ENCODE results near the gene C12orf76.

Gene C12orf76

GRCh38 chr12:109995361-109995685 lies 53.0 kb downstream of the C12orf76 start:
- TF ChIP-seq CTCF (conservative IDR thresholded peaks at IDR 0.05) (no peak), ZFX (IDR thresholded peaks at IDR 0.05) (no peak)
- H3K27ac ChIP-seq = peak overlapping the region; percentile 76

GRCh38 chr12:109994401-109995175 lies 53.7 kb downstream of the C12orf76 start:
- no peak overlapping the region for H3K27ac ChIP-seq
- TF ChIP-seq CTCF (conservative IDR thresholded peaks at IDR 0.05) (no peak), ZFX (IDR thresholded peaks at IDR 0.05) (no peak)

- no peak overlapping the region for H3K27ac ChIP-seq
- TF ChIP-seq ZFX (IDR thresholded peaks at IDR 0.05) (no peak), CTCF (conservative IDR thresholded peaks at IDR 0.05) (no peak)
Observed at GRCh38 chr12:109993091-109993490, 55.2 kb downstream of the C12orf76 start.

DNA sequence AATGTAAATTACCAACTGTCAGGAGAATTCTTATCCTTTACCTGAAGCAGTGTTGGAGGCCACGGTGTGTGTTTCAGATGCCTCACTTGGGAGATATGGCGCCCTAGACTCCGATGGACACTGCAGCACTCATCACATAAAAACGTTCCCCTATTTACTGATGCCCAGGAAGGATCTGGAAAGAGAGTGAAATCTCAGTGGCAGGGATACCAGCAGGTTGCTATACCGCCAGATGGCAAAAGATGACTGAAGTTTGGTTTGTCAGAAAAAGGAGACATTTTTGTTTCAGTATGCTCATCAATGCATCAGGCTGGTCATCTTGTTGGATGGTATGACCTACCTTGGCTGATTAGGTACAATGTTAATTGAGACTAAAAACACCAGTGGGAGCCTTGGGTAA lies 56.7 kb downstream of the C12orf76 start:
- no peak for TF ChIP-seq ZFX (IDR thresholded peaks at IDR 0.05)
- TF ChIP-seq CTCF (conservative IDR thresholded peaks at IDR 0.05) = no peak
- no peak overlapping the region for H3K27ac ChIP-seq
